Skeletal muscle satellite cell (primary cell): ENCODE measurements around the gene NAT9.

ENCODE experiments used
- H3K27me3 ChIP-seq: 2 replicates; pipeline ENCODE4 v1.7.0; 2013; ENCODE audit warnings: low read length; ENCODE audit not compliant: control insufficient read depth, insufficient read depth
- H3K36me3 ChIP-seq: 2 replicates; pipeline ENCODE4 v1.7.0; 2013; ENCODE audit warnings: mild to moderate bottlenecking, control low read depth, low read length; ENCODE audit not compliant: insufficient read depth
- H3K4me1 ChIP-seq: 2 replicates; pipeline ENCODE4 v1.7.0; 2013; ENCODE audit warnings: low read length; ENCODE audit not compliant: control insufficient read depth, insufficient read depth
- H3K4me2 ChIP-seq: 2 replicates; pipeline ENCODE4 v1.7.0; 2013; ENCODE audit warnings: mild to moderate bottlenecking, low read length
- H3K4me3 ChIP-seq: 2 replicates; pipeline ENCODE4 v1.7.0; 2013; ENCODE audit warnings: low read length
- H3K9ac ChIP-seq: 2 replicates; pipeline ENCODE4 v1.7.0; 2013; ENCODE audit warnings: mild to moderate bottlenecking, low read depth, low read length, moderate library complexity
- H3K9me3 ChIP-seq: replicated peaks from 2 replicates; pipeline ENCODE4 v1.7.0; 2013; ENCODE audit warnings: mild to moderate bottlenecking, control low read depth, low read length

The NAT9 gene

GRCh38 chr17:74776990-74777389, 845 bp upstream of the NAT9 start:
- Histone ChIP-seq H3K9me3 (no peaks in the 10 kb centered on the region), H3K27me3 (no peaks in the 10 kb centered on the region), H3K4me1 (peaks cover 28% of the 10 kb centered on the region), H3K9ac (peak overlapping the region; percentile 93), H3K4me3 (peak overlapping the region; percentile 97), H3K36me3 (peaks cover 33% of the 10 kb centered on the region), H3K4me2 (peak overlapping the region; percentile 95)

- Histone ChIP-seq H3K9ac (peak overlapping the region; percentile 93), H3K4me1 (peaks cover 28% of the 10 kb centered on the region), H3K27me3 (no peaks in the 10 kb centered on the region), H3K4me3 (peak overlapping the region; percentile 97), H3K36me3 (peaks cover 43% of the 10 kb centered on the region), H3K4me2 (peak overlapping the region; percentile 98), H3K9me3 (no peaks in the 10 kb centered on the region)
These were observed 619 bp downstream of the NAT9 start for GRCh38 chr17:74775409-74776043.

GRCh38 chr17:74773871-74774286, 2.3 kb downstream of the NAT9 start:
- H3K4me3 ChIP-seq, result peak overlapping the region; percentile 13
- peaks cover 49% of the 10 kb centered on the region for H3K36me3 ChIP-seq
- H3K9ac ChIP-seq, result peak overlapping the region; percentile 2
- H3K4me2 ChIP-seq, result peak overlapping the region; percentile 44
- peaks cover 32% of the 10 kb centered on the region for H3K4me1 ChIP-seq
- H3K9me3 ChIP-seq, result no peaks in the 10 kb centered on the region
- no peaks in the 10 kb centered on the region for H3K27me3 ChIP-seq

- H3K4me2 ChIP-seq, result peak overlapping the region; percentile 44
- H3K27me3 ChIP-seq, result no peaks in the 10 kb centered on the region
- peaks cover 54% of the 10 kb centered on the region for H3K36me3 ChIP-seq
- H3K4me3 ChIP-seq, result no peak overlapping the region
- H3K4me1 ChIP-seq, result peaks cover 36% of the 10 kb centered on the region
- H3K9me3 ChIP-seq, result no peaks in the 10 kb centered on the region
- peak overlapping the region; percentile 2 for H3K9ac ChIP-seq
These were observed 2.7 kb downstream of the NAT9 start for GRCh38 chr17:74773414-74773813.

GRCh38 chr17:74772053-74772452, 4.1 kb downstream of the NAT9 start:
- Histone ChIP-seq H3K27me3 (no peaks in the 10 kb centered on the region), H3K9ac (no peak overlapping the region), H3K4me2 (no peak overlapping the region), H3K36me3 (peaks cover 55% of the 10 kb centered on the region), H3K4me1 (peaks cover 45% of the 10 kb centered on the region), H3K4me3 (no peak overlapping the region), H3K9me3 (no peaks in the 10 kb centered on the region)

- peaks cover 47% of the 10 kb centered on the region for H3K4me1 ChIP-seq
- H3K9me3 ChIP-seq, result no peaks in the 10 kb centered on the region
- H3K36me3 ChIP-seq, result peaks cover 55% of the 10 kb centered on the region
- no peak overlapping the region for H3K9ac ChIP-seq
- H3K27me3 ChIP-seq, result no peaks in the 10 kb centered on the region
- no peak overlapping the region for H3K4me2 ChIP-seq
- H3K4me3 ChIP-seq, result no peak overlapping the region
These were observed 4.7 kb downstream of the NAT9 start for GRCh38 chr17:74771319-74771914.

GRCh38 chr17:74770498-74771318, 5.4 kb downstream of the NAT9 start:
- H3K4me3 ChIP-seq, result no peak overlapping the region
- peaks cover 47% of the 10 kb centered on the region for H3K4me1 ChIP-seq
- no peaks in the 10 kb centered on the region for H3K9me3 ChIP-seq
- peaks cover 58% of the 10 kb centered on the region for H3K36me3 ChIP-seq
- H3K9ac ChIP-seq, result no peak overlapping the region
- no peak overlapping the region for H3K4me2 ChIP-seq
- no peaks in the 10 kb centered on the region for H3K27me3 ChIP-seq

GRCh38 chr17:74769856-74770497, 6.2 kb downstream of the NAT9 start:
- Histone ChIP-seq H3K4me3 (no peak overlapping the region), H3K9me3 (no peaks in the 10 kb centered on the region), H3K4me1 (peaks cover 41% of the 10 kb centered on the region), H3K36me3 (peaks cover 59% of the 10 kb centered on the region), H3K9ac (no peak overlapping the region), H3K4me2 (no peak overlapping the region), H3K27me3 (no peaks in the 10 kb centered on the region)

- Histone ChIP-seq H3K9me3 (no peaks in the 10 kb centered on the region), H3K4me2 (no peak overlapping the region), H3K4me3 (no peak overlapping the region), H3K4me1 (peaks cover 41% of the 10 kb centered on the region), H3K36me3 (peaks cover 64% of the 10 kb centered on the region), H3K9ac (no peak overlapping the region), H3K27me3 (no peaks in the 10 kb centered on the region)
These were observed 6.8 kb downstream of the NAT9 start for GRCh38 chr17:74769266-74769855.

- Histone ChIP-seq H3K27me3 (no peaks in the 10 kb centered on the region), H3K4me3 (no peak overlapping the region), H3K4me1 (peaks cover 35% of the 10 kb centered on the region), H3K9ac (peak overlapping the region; percentile 68), H3K36me3 (peaks cover 66% of the 10 kb centered on the region), H3K9me3 (no peaks in the 10 kb centered on the region), H3K4me2 (peak overlapping the region; percentile 65)
These were observed 7.4 kb downstream of the NAT9 start for GRCh38 chr17:74768763-74769114.
